Measurements from ENCODE around the gene CIB4.

Gene CIB4

DNA sequence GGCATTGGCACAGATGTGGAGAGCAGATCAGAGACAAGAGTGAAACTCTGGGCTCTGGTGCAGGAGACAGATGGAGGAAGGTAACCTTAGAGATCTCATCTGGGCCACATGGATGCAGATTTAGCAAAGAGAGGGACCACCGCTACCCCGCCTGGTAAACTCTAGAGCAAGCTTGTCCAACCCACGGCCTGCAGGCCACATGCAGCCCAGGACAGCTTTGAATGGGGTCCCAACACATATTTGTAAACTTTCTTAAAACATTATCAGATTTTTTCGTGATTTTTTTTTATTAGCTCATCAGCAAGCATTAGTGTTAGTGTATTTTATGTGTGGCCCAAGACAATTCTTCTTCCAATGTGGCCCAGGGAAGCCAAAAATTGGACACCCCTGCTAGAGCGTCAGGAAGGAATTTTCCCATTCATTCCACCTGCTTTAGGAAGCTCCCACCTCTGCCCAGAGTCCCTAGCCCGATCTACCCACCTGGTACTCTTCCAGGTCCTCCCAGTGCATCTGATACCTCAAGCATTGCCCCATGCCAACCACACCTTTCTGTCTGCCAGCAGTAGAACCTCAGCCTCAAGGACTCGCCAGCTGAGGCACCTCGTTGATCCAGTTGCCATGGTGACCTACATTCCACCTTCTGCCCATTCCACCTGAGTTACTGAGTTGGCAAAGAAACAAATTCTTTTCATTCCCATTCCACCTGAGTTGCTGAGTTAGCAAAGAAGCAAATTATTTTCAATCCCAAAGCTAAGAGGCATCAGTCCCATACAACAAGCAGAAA is at the start of gene CIB4:
Gene CIB4 (minus strand): TSS at position 586 of the 784 bp plus-strand sequence. CDS start 52 bp downstream, at position 534.
- peak; percentile 34 for DNase-seq

DNA sequence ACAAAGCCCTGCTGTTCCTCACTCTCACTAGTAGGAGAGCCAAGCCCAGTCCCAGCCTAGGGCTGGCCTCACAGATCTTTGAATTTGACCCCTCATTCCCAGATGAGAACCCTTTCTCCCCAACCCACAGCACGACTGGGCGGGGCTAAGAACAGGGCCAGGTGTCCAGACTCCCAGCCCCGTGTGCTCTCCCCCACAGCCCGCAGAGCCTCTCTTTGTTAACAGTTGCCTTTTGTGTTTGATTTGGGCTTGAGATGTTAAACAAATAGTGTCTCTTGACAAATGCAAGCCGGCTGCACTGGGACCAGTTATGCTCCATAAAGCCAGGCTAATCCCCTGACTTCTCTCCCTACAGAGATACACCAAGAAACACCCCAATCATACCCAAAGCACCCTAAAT is 46.6 kb upstream of the CIB4 start:
- peak; percentile 89 for DNase-seq

DNA sequence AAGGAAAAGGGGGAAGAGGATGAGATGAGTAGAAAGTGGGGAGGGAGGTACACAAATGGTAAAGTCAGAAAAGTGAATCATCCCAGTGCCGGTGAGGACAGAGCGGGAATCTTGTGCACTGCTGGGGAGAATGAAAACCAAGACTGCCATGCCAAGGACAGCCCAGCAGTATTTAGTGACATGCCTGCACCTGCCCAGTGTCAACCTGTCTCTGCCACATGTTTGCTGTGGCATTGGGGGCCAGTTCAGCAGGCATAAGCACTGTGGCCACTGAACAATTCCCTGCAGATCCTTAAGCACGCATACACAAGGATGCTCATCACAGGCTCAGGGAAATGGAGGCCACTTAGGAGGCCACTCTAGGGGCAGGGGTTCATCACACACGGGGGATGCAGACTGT is 46.2 kb upstream of the CIB4 start:
- peak; percentile 47 for DNase-seq

DNA sequence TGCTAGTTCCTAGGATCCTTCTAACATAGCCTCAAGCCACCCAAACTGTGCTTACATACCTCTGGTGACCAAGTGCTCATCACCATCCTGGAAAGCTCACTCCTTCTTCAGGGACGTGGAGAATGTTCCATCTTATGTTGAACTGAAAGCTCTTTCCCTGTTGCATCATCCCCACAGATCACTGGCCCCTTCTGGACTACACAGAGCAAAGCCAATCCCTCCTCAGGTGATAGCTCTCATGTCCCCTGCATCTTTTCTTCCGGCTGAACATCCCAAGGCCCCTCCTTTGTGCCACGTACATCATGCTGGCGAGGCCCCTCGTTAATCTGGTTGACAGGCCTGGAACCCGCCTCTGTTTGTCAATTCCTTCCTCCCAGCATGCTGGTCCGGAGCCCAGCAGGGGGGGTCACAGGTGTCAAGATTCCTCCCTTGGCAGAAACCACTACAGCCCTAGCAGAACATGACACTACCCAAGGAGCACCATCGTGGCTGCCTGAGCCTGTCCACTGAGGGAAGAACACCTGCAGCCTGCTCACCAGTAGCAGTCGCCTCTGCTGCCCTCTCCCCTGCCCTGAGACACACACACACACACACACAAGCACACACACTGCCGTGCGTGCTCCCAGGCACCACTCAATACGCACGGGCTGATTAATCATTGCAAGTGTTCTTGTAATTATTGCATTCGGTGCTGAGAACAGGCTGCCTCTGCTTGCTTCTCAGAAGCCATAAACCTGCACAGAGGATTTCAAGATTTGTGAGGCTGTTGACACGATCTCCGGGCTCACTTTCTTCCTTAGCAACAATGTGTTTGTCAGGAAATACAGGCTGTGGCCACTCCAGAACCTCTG is 45.0 kb upstream of the CIB4 start:
- DNase-seq = peak; percentile 79

DNA sequence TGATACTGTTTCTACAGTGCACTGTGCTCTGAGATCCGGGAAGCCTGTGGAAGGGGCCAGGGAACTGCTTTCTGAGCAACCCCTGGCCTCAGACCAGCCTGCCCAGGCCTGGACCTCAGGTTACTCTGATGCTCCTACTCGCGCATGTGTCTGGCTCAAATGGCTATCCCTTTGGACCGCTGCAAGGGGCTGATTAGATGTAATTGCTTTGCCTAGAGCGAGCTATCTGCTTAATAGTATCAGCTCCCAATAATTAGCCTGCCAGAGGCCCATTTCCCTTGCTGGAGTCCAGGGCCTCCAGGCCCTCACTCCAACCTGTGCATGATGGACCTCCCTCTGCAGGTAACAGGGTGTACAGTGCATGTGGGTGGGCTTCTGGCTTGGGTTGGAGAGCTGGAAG is 44.2 kb upstream of the CIB4 start:
- DNase-seq = no peak

GRCh38 chr2:26683583-26683982 is 42.4 kb upstream of the CIB4 start:
- DNase-seq = no peak

DNA sequence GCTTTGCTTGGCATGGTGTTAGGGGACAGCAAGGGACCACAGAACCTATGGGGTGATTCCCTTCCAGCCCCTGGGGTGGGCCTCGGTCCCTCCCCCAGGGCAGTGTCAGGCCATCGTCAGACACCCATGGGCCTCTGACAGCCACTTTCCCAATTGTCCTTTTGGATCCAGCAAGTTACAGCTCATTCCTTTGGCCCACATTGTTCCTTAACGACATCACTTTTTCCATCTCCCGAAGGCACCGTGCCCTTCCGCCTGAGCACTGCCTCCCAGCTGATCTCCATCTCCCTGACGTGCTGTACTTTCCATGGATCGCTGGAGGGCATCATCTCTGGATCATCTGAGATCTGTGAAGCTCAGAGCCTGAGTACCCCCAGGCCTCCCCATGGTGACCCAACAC is 41.0 kb upstream of the CIB4 start:
- no peak for DNase-seq

DNA sequence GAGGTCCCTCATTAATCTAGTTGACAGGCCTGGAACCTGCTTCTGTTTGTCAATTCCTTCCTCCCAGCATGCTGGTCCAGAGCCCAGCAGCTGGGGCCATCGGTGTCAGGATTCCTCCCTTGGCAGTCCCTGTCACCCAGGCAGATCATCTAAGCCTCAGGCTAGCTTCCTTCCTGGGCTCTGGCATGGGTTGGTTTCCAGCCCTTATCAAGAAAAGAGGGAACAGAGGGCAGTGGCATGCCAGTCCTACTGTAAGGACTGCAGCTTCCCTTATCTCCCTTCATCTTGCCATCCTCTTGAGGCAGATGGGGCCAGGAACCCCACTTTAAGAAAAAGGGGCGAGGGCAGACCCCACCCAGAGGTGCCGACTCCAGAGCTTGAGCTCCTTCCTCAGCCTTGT is 40.5 kb upstream of the CIB4 start:
- DNase-seq = no peak

- no peak for DNase-seq
Measured at GRCh38 chr2:26679867-26680266, 38.7 kb upstream of the CIB4 start.

- no peak for DNase-seq
Measured at GRCh38 chr2:26678035-26678434, 36.9 kb upstream of the CIB4 start.

- DNase-seq = no peak
Measured at GRCh38 chr2:26675651-26676255, 34.6 kb upstream of the CIB4 start.

- no peak for DNase-seq
Measured at GRCh38 chr2:26674771-26675170, 33.6 kb upstream of the CIB4 start.

GRCh38 chr2:26674002-26674751 is 33.0 kb upstream of the CIB4 start:
- DNase-seq = no peak

- DNase-seq = no peak
Measured at GRCh38 chr2:26672818-26673393, 31.7 kb upstream of the CIB4 start.

- no peak for DNase-seq
Measured at GRCh38 chr2:26672112-26672817, 31.1 kb upstream of the CIB4 start.

DNA sequence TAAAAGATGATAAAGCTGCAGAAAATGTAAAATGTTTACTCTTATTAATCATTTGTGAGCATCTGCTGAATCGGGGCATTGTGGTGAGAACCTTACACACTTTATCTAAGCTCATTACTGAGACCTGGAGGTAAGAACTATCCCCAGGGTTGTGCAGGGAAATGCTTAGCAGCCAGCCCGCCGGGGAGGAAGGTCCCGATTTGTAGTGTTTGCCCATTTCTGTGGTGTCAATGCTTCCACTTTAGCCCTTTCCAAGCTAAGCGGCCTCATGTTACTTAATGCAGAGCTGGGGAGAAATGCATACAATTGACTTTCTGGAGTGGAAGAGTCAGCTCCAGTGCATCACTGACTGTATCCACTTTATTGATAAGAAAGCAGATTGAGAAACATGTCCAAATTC is 30.5 kb upstream of the CIB4 start:
- DNase-seq = no peak

DNA sequence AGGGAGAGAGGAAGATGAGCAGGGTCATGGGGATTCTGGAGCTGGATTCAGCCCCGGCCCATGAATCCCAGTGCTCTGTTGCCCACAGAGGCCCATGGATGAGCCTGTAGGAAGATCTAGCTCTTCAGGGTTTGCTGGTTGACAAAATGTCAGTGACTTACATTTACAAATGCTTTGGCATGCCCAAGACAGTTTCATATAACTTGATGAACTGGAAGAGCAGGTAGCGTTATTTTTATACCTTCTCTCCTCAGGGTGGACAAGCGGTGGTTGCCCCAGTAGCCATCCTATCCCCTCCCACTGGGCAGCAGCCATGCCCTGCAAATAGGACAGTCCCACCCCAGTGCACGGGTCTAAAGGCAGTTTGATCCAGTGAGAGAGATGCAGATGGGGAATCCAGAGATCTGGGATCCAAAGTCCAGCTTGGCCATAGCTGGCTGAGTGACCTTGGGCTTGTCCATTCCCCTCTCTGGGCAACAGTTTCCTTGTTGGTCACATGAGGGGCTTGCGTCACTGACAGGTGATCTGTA is 29.8 kb upstream of the CIB4 start:
- DNase-seq = no peak

DNA sequence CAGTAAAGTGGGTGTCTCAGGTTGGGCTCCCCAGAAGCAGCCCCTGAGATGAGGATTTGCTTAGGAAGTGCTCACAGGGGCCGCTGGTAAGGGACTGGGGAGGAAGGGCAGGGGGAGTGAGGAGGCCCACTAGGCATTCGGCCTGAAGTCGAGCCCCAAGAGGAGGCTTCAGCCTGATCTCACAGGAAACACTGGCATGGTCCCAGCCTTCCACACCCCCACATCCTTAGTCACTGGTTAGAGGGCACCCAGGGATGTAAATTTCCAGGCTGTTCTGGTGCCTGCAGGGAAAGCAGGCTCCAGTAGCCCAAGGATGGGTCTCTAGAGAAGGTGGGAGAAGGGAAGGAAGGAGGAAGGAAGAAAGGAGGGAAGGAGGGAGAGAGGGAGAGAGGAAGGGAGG is 29.0 kb upstream of the CIB4 start:
- no peak for DNase-seq

GRCh38 chr2:26668856-26669750 is 27.9 kb upstream of the CIB4 start:
- DNase-seq = no peak

- no peak for DNase-seq
Measured at GRCh38 chr2:26668041-26668440, 26.9 kb upstream of the CIB4 start.

DNA sequence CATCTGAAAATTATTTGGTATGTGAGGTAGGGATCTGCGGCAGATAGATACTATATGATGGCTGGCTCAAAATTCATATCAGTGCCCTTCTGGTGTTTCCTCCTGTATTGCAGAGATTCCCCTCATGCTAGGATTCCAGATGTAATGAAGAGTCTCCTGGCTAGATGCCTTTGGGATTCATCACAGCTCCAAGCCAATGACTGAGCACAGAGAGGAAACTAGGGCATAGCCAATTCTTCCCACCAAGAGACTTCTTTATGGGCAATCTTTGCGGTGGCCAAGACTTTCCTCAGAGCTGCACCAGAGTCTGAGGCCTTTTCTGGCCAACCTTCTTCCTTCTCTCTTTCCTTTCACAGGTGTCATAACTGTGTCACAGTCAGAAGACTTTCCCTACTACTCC is 25.5 kb upstream of the CIB4 start:
- DNase-seq = no peak
